ENCODE data around the gene PPP2R3A. TPM values are rescaled to one million over a fixed set of nuclear protein-coding genes. Genes with fewer than 3 reads are reported as not detected.

PPP2R3A gene
- total and polyA plus RNA-seq, 9 of the 15 experiments (the other 6 are each of a cell fraction or from before 2014, with no cell fraction given) = 0.10 to 0.50 (median 0.24) TPM

GRCh38 chr3:136195258-136196063, 229.9 kb downstream of the PPP2R3A start (continued):
- TF ChIP-seq, protein P1, sequence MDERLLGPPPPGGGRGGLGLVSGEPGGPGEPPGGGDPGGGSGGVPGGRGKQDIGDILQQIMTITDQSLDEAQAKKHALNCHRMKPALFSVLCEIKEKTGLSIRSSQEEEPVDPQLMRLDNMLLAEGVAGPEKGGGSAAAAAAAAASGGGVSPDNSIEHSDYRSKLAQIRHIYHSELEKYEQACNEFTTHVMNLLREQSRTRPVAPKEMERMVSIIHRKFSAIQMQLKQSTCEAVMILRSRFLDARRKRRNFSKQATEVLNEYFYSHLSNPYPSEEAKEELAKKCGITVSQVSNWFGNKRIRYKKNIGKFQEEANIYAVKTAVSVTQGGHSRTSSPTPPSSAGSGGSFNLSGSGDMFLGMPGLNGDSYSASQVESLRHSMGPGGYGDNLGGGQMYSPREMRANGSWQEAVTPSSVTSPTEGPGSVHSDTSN (CRISPR knock-in tag; IDR thresholded peaks at IDR 0.05; ENCODE audit: low read depth) = no peak
- TF ChIP-seq, protein P1 (tag; conservative IDR thresholded peaks at IDR 0.05; ENCODE audit: low read depth) = no peak
- TF ChIP-seq CBFA2T2 (conservative IDR thresholded peaks at IDR 0.05) = no peak
- TF ChIP-seq NONO (IDR thresholded peaks at IDR 0.05; ENCODE audit: low read depth in 2 of 2, low read length in 1 of 2) = 0 out of 4 replicates have a peak, but pooled peaks of 1 of the 2 experiments have one; percentile 52
- 0 out of 2 replicates have a peak, but pooled peaks have one; percentile 36 for TF ChIP-seq ZNF740 (CRISPR knock-in tag; IDR thresholded peaks at IDR 0.05)
- no peak for TF ChIP-seq ZNF740 (tag; IDR thresholded peaks at IDR 0.05)
- TF ChIP-seq ELF2 (CRISPR knock-in tag; IDR thresholded peaks at IDR 0.05) = no peak
- peak; percentile 58; the same call in 1 of the 2 replicates for TF ChIP-seq CXXC5 (CRISPR knock-in tag; IDR thresholded peaks at IDR 0.05)
- 0 out of 2 replicates have a peak, but pooled peaks have one; percentile 14 for TF ChIP-seq ZNF431 (CRISPR knock-in tag; IDR thresholded peaks at IDR 0.05)
- TF ChIP-seq STAG1 (CRISPR knock-in tag; IDR thresholded peaks at IDR 0.05; ENCODE audit: borderline replicate concordance) = 0 out of 2 replicates have a peak, but pooled peaks have one; percentile 7
- TF ChIP-seq, protein P2, sequence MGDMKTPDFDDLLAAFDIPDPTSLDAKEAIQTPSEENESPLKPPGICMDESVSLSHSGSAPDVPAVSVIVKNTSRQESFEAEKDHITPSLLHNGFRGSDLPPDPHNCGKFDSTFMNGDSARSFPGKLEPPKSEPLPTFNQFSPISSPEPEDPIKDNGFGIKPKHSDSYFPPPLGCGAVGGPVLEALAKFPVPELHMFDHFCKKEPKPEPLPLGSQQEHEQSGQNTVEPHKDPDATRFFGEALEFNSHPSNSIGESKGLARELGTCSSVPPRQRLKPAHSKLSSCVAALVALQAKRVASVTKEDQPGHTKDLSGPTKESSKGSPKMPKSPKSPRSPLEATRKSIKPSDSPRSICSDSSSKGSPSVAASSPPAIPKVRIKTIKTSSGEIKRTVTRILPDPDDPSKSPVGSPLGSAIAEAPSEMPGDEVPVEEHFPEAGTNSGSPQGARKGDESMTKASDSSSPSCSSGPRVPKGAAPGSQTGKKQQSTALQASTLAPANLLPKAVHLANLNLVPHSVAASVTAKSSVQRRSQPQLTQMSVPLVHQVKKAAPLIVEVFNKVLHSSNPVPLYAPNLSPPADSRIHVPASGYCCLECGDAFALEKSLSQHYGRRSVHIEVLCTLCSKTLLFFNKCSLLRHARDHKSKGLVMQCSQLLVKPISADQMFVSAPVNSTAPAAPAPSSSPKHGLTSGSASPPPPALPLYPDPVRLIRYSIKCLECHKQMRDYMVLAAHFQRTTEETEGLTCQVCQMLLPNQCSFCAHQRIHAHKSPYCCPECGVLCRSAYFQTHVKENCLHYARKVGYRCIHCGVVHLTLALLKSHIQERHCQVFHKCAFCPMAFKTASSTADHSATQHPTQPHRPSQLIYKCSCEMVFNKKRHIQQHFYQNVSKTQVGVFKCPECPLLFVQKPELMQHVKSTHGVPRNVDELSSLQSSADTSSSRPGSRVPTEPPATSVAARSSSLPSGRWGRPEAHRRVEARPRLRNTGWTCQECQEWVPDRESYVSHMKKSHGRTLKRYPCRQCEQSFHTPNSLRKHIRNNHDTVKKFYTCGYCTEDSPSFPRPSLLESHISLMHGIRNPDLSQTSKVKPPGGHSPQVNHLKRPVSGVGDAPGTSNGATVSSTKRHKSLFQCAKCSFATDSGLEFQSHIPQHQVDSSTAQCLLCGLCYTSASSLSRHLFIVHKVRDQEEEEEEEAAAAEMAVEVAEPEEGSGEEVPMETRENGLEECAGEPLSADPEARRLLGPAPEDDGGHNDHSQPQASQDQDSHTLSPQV (IDR thresholded peaks at IDR 0.05) = 0 out of 2 replicates have a peak, but pooled peaks have one; percentile 16
- peak; percentile 13; the same call in 1 of the 2 replicates for TF ChIP-seq CTBP1 (IDR thresholded peaks at IDR 0.05; ENCODE audit: borderline replicate concordance)
- TF ChIP-seq, protein P3, sequence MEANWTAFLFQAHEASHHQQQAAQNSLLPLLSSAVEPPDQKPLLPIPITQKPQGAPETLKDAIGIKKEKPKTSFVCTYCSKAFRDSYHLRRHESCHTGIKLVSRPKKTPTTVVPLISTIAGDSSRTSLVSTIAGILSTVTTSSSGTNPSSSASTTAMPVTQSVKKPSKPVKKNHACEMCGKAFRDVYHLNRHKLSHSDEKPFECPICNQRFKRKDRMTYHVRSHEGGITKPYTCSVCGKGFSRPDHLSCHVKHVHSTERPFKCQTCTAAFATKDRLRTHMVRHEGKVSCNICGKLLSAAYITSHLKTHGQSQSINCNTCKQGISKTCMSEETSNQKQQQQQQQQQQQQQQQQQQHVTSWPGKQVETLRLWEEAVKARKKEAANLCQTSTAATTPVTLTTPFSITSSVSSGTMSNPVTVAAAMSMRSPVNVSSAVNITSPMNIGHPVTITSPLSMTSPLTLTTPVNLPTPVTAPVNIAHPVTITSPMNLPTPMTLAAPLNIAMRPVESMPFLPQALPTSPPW (CRISPR knock-in tag; IDR thresholded peaks at IDR 0.05) = peak; percentile 80
- TF ChIP-seq HDAC8 (tag; IDR thresholded peaks at IDR 0.05) = 0 out of 2 replicates have a peak, but pooled peaks have one; percentile 43
- no peak for TF ChIP-seq HDAC3 (IDR thresholded peaks at IDR 0.05; ENCODE audit: borderline replicate concordance, partially characterized antibody)
- peak; percentile 82 for TF ChIP-seq RBBP5 (IDR thresholded peaks at IDR 0.05; ENCODE audit: borderline replicate concordance, insufficient read depth, low read length, poor library complexity, severe bottlenecking)
- peak; percentile 0; the same call in 1 of the 2 replicates for TF ChIP-seq ELF1 (tag; IDR thresholded peaks at IDR 0.05)

Data from K562 (cell line).